H4 (cell line): Measurements from ENCODE around the gene DNAH7. TPM values are rescaled to one million over a fixed set of nuclear protein-coding genes. Genes with fewer than 3 reads are reported as not detected.

ENCODE experiments used
- DNase-seq: peaks from one replicate; pipeline ENCODE4 v3.0.0-alpha.2; 2015; ENCODE audit warnings: low spot score
- total RNA-seq: library from RNA; depleted of rRNA; stranded (reverse); fragments of >200 nt; shearing (Covaris generic); gene quantifications from 2 replicates; pipeline ENCODE4 v1.2.3, GENCODE V29; 2014

The DNAH7 gene
- total RNA-seq, 1 experiment from 2014 or later: 0.50 TPM

DNA sequence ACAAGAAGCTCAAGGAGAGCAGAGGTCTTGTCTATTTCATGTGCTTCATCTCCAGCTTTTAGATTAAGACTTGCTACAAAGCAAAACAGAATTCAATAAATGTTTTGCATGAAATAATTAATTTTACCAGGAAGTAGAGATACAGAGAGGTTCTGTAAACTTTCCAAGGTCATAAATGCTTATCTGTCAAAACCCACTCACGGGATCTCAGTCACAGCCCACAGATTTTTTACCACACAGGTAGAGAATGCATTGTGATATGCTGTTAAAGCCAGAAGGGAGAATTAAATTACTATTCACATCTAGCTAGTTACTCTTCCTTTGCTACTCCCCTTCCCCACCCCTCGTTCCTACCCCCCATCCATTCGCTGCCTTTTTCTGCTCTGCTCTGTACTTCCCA lies 205.5 kb downstream of the DNAH7 start:
- DNase-seq: no peak

DNA sequence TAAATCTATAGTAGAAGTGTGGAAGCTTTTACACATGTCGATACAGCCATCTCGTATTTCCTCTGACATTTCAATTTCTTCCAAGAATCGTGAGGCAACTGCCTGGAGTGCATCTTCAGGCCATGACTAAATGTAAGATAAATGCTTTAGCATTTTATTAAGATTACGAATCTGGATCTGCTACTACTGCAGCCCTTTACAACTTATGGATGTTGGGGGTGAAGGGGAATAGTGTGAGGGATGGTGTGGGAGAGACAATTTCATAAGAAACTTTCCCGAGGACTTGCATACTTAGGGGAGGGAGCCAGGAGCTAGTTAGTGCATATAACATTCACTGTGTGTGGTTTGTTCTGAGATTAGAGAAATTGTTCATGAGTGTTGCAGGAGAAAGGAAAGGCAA lies 206.8 kb downstream of the DNAH7 start:
- no peak for DNase-seq

DNA sequence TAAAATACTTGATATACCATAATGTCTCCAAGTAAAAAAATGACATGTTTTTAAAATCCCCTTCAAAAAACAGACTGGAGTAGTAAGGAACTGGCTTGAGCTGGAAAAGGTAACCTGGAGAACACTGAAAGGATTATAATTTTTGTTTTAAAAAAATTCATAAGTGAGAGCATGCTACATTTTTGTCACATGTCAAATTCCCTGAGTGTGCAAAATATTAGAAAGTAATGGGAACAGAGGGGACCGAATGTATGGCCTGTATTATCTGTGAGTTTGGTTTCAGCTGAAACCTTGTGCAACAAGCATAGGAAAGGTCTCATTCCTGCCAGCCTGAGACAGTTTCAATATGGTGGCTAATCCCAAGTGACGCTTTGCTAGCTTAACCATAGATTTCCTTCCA lies 209.1 kb downstream of the DNAH7 start:
- no peak for DNase-seq

DNA sequence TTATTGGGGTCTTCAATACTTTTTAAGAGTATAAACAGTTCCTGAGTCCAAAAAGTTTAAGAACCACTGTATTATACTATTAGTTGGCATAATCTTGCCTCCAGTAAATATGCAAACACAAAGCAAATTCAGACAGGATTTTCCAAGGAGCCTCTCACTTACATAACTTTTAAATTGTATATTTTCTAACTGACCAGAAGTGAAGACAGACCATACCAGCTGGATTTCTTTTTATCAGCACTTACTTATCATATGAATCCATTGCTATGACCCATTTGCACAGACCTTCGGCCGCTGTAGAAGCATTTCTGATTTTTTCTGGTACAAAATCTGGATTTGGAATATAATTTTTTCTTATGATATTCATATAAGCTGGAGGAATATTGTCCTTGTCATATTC lies 211.5 kb downstream of the DNAH7 start:
- DNase-seq: no peak

DNA sequence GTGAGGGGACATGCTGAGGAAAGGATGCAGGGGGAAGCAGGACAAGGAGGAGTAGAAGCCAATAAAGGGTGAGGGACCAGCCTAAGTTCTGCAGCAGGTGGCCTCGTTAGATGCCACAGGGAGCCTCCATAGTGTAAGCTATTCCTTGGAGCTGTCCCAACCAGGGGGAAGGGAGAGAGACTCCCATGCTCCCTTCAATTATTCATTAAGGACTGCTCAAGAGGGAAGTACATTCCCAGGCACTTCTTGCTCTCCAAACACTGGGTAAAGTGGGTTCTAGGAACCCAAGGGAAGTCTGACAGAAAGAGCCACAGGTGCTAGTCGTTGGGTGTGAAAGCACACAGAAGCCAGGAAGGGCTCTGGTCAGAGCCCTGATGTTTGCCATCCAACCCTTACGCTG lies 217.9 kb downstream of the DNAH7 start:
- DNase-seq: no peak

DNA sequence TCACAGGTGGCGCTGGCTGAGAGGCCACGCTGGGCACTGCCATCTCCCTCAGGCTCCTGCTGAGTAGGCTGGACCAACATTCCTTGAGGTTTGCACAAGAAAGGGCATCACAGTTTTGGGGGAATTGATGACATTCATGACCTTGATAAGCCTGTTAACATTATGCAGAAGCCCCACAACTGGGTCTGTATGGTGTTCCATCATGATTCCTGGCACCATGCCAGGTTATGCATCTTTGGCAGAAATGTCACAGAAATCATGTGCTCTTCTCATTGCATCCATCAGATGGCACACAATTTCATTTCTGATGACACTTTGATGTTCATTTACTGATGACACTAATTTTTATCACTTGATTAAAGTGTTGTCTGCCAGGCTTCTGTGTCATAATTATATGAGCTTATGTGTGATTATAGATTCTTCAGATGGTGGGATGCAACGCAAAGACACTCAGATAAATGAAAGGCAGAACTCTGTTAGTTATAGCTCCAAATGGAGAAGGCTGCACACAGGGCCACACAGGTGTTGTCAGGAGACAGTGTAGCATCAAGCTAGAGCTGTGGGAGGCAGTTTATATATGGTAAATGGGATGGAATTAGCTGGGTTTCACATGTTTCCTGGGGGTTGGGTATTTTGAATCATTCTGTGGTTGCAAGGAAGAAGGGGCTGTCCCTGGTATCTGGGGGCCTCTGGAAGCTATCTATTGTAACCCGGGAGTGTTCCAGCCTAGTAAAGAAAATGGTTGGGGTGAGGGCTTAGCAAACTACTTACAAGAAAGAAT lies 220.3 kb downstream of the DNAH7 start:
- DNase-seq: peak; percentile 6

DNA sequence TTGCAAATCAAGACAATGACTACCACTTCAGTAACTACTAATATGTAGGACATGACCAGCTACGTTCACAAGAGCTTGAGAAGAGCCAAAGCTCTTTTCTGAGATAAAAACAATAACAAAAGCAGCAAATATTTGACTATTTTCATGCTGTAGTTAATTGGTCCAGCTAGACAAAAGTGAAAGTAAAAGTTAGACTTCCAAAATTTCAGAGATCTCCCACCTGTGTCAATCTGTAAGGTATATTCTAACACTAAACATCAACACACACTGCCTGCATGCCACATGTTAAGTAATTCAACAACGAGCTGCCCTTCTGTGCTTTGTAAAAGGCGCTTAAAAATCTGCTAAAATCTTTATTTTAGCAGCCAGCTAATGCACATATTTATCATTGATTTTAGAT lies 225.7 kb downstream of the DNAH7 start:
- DNase-seq: no peak

DNA sequence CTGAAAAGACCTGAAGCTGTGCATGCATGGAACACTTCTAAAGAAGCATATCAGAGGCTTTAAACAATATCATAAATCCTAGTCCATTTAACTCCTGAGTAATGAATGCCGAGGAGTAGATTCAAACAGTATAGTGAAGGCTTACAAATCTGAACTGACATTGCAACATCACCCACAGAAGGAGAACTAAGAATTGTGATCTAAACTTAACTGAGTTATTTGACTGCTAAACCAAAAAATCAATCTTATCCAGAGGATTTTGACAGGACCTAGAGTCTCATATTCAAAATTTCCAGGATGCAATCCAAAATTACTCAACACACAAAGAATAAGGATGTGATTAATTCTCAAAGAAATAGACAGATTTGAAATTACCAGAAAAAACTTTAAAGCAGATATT lies 230.6 kb downstream of the DNAH7 start:
- no peak for DNase-seq

DNA sequence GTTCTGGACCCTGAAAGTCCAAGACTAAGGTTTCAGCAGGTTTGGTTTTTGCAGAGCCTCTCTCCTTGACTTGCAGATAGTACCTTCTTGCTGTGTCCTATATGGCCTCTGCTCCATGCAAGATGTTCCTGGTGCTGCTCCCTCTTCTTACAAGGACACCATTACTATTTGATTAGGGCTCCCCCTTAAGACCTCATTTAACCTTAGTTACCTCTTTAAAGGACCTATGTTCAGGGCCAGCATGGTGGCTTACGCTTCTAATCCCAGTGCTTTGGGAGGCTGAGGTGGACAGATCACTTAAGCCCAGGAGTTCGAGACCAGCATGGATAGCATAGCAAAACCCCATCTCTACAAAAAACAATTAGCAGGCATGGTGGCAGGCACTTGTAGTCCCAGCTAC lies 232.6 kb downstream of the DNAH7 start:
- DNase-seq: no peak

DNA sequence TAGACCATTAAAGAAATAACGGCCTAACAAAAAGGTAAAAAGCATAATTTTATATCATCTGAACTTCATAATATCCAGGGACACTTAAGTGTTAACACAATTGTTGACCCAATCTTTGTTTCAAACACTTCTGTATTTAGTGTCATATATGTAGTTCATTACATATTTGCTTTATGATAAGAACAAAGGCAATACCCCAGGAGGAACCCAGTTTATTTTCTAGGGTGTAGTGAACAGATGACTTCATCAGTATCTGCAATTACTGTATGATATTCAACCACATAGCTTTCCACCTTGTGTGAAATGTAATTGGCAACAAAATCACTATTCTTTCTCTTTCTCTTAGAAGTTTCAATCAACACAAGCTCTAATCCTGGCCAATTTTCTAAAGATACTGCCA lies 233.8 kb downstream of the DNAH7 start:
- no peak for DNase-seq

DNA sequence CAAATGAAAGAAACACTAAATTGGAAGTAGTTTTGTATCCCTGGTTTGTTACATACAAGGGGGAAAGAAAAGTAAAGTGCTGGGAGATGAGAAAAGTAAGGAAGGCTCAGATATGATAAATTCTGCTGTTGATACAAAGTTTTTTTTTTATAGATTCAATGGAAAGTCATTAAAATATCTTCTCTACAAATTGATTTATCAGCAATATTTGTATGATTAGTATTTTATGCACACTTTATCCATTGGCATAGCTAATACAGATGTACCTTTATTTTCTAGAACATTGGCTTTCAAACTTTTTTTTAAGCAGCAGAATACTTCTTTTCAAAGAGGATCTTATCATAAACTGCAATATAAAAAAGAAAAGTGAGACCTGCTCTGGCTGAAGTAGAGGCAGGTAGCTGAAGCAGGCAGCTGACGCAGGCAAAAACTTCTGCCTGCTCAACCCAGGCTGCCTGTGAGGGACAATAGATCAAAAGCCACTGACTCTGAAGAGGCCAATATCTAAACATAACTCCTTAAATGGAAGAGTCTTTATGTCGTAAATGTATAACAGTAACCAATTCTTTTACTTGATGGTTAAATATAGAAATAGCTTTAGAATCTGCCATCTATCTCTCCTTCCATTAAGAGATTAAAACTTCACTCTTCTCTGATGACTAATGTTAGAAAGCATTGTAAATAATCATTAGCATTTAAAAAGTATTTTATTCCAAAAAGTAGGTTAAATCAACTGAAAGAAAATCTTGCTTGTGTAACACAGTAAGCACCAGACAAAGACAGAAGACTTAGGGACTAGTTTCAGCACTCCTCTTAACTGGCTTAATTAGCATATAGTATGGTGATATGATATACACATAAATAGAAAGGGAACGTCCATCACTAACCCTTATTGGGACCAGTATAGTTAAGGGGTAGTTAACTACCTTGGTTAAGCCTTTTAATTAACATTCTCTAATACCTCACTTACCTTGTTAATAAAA lies 237.4 kb downstream of the DNAH7 start:
- no peak for DNase-seq

DNA sequence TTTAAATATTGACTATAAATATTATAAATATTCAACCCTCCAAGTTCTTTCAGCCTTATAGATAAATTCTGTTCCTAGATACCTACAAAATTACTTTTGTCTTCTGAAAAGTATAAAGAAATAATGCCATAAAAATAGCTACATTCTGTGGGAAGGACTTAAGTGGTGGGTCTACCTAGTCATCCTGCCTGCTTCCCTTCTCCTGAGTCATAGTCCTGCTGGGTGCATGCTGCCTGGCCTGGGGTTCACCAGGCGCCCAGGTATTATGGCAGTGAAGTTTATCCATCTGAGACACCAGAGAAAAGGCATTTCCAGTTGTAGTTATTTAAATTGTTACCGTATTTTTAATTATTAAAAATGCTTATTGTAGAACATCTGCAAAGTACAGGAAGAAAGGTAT lies 244.2 kb downstream of the DNAH7 start:
- no peak for DNase-seq

DNA sequence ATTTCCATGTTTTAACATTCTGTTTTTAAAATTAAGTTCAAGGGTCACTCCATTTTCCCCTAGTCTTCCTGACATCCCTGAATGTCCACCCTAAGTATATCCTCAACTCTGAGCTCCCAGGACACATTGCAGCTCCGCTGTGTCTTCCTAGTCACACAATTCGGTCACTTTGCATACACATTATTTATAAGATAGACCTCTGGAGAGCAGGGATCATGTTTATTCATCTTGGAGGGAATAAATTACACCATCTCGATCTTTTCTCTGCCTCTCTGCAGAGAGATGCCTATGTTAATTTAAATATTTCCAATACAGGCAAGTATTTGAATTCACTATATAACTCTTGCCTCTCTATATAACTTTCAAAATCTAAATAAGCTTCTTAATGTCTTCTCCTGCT lies 245.4 kb downstream of the DNAH7 start:
- no peak for DNase-seq

DNA sequence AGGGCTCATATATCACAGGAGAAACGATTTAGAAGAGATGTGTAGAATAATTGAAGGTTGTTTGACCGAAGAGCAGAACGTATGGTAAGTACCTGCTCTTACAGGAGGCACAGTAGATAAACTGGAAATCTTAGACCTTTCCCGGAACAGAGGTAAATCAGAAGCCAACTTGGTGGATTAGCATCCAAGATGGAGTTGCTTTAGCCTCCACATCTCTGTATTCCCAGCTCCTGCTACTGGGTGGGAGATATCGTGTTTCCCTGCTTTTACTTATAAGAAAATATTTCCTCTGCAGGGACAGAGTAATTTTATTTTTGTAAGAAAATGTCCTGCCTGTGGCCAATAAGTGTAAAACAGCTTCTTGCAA lies 247.1 kb downstream of the DNAH7 start:
- no peak for DNase-seq

DNA sequence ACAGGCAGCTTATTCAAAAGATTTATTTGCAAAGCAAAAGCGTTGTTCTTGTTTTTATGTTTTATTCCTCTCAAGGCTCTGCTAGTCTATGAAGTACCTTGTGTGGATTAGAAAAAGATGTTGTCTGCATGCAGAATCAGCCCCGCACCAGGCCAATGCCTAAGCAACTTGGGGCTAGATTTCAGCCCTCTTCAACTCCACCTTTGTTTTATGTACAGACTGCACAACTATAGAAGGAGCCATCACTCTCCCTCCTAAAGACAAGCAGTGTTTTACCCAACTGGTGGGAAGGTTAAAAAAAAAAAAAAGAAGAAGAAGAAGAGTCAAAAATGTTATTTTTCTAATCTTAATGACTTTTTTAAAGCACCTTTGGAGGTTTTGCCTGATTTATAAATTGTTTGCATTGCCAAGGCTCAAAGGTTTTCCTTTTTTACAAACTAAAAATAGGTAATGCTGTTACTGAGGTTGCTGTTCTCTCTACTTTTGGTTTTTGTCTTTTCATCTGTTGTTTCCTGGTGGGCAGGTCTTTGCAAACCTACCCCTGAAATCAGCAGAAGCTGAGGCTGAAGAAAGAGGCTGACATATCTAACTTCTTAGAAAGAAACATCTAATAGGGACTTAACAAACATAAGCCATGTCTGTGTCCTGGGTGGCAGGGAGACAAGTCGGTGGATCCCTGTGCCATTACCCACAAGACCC lies 247.6 kb downstream of the DNAH7 start:
- DNase-seq: no peak

DNA sequence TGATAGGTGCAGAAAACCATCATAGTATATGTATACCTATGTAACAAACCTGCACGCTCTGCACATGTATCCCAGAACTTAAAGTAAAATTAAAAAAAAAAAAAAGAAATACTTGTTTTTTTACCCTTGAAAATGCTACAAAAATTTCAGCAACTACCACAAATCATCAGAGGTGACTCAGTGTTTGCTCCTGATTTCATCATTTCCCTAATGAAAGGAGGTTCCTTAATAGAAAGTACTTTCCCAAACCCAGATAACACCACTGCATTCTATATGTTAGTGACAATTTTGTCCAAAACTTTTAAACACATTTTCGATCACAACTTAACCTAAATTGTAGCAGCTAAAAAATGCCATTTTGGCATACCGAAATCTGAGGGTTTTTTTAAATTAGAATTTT lies 248.3 kb downstream of the DNAH7 start:
- DNase-seq: no peak

DNA sequence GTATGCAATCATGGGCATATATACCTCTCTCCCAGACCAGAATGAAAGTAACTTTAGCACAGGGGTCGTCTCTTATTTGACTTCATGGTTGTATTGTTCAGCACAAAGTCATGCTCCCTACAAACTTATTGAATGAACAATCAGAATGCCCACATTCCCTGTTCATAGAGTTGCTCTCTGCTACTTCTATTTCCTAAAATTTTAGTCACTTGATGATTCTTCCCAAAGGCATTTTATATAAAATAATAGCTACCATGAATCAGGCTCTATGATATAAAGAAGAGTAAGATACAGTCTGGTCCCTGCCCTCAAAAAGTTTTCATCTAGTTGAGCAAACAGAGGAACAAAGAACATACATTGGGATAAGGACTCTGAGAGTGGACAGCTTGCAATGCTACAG lies 249.4 kb downstream of the DNAH7 start:
- DNase-seq: no peak

DNA sequence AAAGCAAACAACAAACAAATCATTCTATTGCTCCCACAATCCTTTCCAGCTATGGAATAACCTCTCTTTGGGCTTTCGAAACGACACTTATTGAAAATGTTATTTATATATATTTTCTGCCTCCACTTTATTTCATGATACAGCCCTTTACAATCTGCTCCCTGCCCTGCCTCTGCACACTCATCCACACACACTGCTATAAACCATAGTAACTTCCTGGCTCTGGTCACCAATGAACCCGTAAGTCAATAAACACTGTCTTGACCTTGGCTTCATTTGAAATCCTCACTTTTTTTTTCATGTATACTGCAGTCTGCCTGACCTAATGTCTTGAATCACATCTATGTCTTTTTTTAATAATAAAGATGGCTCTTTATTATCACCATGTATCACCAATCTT lies 250.1 kb downstream of the DNAH7 start:
- DNase-seq: no peak

DNA sequence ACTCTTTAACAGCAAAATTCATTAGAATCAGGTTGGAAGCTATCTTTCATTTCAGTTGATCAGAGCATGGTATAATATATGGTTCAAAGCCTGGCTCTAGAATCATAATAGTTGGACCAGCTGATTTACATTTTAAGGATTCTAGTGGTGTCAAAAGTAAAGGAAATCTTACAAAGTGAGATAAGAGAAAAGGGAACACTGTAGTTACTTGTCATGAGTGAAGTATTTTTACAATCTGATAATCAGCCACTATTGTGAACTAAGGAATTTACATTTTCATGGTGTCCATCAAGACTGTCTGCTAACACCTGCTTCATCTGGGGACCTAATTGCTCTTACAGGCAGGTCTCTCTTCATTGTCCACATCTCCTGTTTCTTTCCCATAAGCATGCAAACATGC lies 250.5 kb downstream of the DNAH7 start:
- no peak for DNase-seq

DNA sequence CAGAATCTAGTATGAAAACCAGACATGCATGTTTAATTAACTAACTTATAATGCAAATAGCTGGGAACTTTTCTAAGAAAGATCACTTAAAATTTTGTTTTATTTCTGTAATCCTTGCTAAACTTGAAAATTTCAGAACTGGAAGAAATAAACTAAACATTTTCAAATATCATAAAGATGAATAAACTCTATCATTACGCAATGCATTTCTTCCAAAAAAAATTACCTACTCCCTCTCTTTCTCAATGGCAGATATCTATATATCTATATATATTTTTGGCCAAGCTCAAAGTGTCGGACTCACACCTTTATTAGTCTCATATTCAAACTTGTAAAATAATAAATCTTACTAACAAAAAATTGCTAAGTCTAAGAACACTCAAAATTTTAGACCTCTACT lies 253.6 kb downstream of the DNAH7 start:
- no peak for DNase-seq

DNA sequence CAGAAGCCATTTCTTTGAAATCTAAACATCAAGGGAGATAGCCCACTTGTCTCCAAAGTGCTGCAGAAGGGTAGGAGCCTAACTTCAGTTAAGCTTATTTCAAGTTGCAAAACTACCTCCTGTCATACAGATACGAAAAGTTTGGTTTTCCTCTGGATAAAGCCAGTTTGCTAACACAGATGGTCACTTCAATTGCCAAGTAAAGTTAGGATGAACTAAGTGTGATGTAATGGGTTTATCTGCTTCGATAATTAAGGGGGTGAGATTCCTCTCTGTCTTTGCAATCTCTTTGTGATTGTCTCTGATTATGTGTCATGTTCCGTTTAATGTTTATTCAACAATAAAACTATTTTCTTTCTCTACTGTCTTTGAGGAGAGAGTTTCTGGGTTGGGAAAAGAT lies 255.2 kb downstream of the DNAH7 start:
- no peak for DNase-seq

DNA sequence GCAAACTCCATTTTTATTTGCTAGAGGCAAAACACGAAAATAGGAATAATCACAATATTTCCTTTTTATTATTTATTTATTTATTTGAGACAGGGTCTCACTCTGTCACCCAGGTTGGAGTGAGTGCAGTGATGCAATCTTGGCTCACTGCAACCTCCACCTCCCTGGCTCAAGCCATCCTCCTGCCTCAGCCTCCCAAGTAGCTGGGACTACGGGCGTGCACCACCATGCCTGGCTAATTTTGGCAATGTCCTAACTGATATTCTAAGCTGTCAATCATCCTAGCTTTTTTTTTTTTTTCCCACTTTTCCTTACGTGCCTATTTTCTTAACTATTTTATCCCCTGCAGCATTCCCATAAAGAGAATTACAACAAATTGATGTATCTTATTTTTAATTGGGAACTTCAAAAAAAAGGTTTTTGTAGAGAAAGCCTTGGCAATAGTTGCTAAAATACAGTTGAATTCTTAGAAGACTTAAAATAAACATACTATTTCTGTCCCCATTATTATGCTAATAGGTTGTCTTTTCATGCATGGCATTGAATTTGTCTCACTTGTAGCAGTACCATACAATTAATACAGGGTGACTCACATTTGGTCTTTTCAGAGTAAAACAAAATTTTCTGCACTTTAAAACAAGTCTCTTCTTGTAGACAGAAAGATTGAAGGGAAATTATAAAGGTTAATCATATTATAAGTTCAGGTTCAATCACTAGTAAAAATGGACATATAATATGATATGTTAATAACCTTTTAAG lies 258.1 kb downstream of the DNAH7 start:
- no peak for DNase-seq
